CD4-positive, alpha-beta T cell treated with Interleukin-21 for 1 hour (primary cell): ENCODE measurements around the gene KCNMB2.

ENCODE experiments used
- DNase-seq: peaks from one replicate; pipeline ENCODE4 v3.0.0-alpha.2; 2020

Gene KCNMB2

DNA sequence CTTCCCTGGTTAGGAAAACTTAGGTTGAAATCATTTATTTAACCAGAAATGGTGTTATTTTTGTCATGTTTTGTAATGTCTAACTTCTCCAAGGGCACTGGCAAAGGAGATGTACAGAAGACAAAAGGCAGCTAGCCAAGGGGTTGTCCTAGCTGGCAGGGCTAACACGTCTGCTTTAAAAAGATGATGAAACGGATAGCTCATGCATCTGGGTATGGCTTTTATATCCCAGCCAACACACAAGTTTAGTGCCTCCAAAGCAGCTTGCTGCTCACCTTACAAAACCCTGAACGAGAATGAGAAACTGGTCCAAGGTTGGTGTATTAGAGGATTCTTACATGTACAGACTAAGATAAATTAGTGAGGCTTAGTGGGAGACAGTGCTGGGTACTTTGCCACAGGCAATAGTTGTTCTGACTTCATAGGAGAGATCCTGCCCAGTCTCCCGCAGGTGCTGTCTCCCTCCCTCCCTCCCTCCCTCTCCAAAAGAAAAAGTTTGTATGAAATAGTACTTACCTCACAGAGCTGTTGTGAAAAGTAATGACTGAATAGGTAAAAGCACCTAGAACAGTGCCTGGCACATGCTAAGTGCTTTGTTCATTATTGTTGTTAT is 47.8 kb downstream of the KCNMB2 start:
- DNase-seq = no peak

- no peak for DNase-seq
Observed at GRCh38 chr3:178584722-178585380, 48.6 kb downstream of the KCNMB2 start.

GRCh38 chr3:178585454-178585853 is 49.2 kb downstream of the KCNMB2 start:
- no peak for DNase-seq

DNA sequence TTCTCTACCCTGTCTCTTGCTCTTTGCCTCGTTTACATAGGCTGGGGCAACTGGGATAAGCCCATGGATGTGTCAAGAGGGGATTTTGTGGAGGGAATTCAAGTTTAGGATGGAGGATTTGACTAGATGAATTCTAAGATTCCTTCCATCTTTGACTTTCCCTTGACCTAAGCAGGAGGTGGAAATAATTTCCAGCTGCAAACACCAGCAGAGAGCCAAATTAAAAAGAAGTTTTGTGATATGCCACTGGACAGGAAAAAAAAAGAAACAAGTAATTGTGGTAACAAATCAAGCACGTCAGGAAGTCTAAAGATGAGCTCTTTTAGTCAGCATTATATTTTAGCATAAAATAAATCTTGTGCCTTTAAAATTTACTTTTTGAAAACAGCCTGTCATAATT is 49.8 kb downstream of the KCNMB2 start:
- no peak for DNase-seq

- no peak for DNase-seq
Observed at GRCh38 chr3:178588628-178589027, 52.4 kb downstream of the KCNMB2 start.

- no peak for DNase-seq
Observed at GRCh38 chr3:178593786-178594185, 57.5 kb downstream of the KCNMB2 start.

DNA sequence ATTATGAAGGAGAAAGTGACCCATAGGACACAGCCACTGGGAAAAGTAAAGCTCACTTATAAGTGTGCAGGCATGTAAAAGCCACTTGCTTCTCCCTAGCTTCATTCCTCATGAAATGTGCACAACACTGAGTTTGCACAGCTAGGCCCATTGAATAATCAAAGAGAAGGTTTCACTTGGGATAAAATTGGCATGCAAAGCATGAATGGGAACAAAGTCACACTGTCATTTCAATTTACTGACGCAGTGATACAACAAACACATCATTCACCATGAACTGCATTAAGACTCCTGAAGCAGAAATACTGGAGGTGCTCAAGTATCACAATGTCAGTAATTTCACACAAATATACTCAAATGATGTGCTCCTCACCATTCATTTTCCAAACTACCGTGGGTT is 61.1 kb downstream of the KCNMB2 start:
- DNase-seq = no peak

- DNase-seq = no peak
Observed at GRCh38 chr3:178602856-178603255, 66.6 kb downstream of the KCNMB2 start.

DNA sequence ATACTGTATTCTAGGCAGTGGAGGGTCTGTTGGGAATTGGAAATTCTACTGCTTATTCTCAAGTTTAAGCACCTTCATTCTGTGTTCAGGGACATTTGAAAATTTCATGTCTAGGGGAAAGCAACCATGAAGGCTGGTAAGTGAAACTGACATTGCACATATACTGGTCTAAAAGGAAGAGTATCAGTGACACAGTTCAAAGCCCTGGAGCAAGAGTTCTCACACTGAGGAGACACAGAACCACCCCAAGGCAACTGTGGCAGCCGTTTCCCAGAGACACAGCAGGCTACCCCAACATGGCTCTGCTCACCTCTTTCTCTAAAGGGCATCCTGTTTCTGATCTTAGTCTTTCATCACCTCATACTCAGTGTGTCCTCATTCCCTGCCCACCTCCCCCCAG is 67.5 kb downstream of the KCNMB2 start:
- DNase-seq = no peak

GRCh38 chr3:178618197-178618596 is 82.0 kb downstream of the KCNMB2 start:
- DNase-seq = no peak

DNA sequence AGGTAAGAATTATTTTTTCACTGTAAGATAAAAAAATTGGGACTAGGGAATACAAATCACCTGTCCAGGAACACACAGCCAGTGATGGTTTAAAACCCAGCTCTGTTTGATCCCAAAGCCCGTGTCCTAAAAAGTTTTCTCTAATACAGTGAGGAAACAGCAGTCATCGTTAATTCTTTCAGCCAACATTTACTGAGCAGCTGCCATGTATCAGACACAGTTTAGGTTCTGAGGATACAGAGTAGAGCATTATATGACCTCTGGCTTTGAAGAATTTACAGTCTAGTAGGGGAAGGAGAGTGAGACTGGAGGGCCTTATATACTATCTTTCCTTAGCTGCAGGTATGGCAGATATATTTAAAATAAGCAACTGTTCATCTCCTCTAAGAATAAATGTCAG is 82.7 kb downstream of the KCNMB2 start:
- DNase-seq = no peak

DNA sequence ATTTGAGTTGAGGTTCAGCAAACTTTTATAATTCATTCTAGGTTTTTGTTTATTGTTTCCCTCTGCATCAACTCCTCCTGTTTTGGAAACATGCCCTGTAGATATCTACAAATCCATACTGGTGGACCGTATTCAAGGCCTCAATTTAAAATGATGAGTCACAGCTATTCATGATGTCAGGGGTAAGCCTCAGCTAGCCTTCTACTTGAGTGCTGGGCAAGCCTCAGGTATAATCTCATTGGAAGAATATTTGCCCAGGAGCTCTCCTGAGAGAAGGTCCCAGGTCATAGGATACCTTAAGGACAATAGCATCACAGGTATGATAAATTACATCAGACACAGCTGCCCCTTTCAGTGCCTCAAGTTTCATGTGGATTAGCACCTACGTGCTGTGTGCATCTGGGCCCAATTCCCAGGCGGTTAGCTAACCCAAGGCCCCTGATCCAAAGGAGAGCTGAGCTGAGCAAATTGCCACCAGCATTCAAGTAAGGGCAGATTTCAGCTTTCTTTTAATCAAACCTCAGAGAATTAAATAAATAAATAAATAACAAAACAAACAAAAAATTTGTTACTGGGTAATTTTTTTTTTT is 87.5 kb downstream of the KCNMB2 start:
- DNase-seq = no peak

DNA sequence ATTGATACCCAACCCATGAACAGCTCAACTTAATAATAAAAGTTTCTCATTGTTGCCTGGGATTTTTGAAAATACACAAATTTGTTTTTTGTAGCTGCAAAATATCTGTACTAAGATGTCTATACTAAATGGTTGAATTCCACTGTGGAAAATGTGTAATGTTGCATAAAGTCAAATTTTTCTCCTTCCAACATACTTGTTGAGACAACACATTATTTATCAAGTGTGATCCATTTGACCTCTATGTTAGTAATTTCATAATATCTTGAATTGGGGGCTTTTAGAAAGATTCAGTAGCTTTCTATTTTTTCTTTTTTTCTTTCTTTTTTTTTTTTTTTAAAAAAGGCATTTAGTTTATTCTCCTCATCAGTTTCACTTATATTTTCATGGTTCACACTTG is 88.0 kb downstream of the KCNMB2 start:
- no peak for DNase-seq

DNA sequence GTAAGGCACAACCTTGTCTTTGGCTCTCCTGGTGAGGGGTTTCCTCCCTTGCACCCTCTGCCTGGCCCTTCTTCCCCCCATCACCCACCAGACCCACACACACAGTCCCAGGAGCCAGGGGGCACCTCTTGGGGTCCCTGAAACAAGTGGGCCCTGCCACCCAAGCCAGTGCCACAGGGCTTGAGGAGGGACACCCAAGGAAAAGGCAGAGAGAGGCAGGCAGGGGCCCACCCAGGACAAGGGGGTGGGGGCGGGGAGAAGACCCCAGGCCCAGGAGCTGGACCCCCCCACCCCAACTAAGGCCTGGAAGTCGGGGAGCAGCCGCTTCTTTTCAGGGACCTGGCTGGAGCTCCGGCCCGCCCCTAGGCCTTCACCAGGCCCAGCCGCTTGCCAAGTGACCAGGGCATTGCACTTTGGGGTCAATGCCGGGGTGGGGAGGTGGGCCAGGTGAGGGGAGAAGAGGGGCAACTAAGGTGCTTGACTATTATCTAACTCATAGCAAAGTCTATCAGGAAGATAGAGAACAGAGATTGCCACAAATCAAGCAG is 88.9 kb downstream of the KCNMB2 start:
- no peak for DNase-seq

DNA sequence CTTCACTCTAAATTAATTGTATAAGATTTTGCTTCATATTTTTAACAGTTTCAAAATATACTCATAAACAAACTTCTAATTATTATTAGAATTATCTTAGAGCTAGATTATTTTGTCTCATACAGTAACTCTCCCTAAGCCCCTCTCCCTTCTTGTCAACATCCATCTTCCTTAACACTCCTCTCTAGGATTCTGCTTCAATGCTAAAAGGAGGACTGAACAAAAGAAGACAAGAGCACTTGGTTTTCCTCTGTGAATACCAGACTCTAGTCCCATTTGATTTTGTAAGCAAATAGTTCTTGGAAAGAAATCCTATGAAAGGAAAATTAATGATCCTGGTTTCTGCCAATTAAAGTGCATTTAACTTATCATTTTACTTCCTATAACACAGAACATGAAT is 91.8 kb downstream of the KCNMB2 start:
- no peak for DNase-seq

DNA sequence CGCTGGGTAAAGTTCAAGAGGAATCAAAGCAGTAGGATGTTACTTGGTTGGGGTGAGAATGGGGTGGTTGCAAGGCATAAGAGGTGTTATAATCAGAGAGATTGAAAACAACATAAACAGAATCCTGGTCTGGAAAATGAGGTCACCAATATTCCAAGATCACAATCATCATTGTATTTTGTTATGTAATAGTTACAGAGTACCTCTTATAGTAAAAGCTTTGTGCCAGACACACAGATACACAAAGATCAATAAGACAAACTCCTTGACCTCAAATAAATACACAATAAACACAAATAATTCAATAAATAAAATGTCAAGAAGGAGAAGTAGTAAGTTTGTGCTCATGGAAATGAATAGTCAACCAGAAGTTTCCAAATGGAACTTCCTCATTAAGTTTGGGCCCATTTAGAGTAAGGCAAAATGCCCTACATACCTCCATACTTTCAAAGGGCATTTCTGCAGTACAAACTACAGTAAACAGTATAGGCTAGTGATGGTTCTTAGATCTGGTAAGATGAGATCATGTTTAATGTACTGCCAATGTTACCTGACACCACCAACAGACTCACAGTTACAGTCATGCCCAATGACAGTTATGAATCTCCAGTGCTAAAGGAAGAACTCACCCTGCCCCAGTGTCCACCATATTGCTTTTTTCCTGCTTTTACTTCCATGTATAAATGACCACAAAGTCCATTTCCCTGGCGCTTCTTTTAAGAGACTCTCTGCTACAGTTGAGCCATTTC is 93.4 kb downstream of the KCNMB2 start:
- no peak for DNase-seq

DNA sequence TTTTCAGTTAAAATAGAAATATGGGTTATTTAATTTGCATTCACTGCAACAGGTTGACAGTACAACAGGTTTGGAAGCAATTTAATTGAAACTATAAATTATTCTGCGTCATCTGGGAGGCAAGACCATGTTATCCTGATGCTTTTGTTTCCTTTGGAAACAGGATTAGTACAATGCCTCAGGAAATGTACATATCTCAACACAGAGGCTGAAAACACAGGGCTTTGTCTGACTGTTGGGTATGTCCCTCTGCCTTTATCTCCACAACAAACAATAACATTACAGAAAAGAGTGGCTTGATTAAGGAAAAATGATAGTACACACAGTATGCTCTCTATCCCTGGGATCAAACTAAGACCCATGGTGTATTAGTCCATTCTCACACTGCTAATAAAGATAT is 95.7 kb downstream of the KCNMB2 start:
- DNase-seq = no peak

GRCh38 chr3:178634975-178635374 is 98.7 kb downstream of the KCNMB2 start:
- DNase-seq = no peak

DNA sequence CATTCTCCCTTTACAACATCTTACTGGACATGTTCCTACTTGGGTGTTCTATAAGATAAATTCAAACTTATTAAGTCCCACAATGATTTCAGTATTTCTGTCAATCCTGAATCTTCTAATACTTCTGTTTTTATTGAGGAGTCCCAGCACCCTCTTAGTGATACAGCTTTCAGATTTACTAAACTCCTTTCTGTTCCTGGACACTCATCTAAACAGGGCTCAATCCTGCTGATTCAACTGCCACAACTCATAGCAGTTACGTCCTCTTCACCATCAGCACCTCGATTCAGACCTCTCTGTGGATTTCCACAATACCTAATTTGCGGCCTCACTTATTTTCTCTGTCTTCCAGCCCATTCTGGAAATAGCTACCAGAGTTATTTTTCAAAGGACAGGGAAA is 101.6 kb downstream of the KCNMB2 start:
- DNase-seq = no peak

DNA sequence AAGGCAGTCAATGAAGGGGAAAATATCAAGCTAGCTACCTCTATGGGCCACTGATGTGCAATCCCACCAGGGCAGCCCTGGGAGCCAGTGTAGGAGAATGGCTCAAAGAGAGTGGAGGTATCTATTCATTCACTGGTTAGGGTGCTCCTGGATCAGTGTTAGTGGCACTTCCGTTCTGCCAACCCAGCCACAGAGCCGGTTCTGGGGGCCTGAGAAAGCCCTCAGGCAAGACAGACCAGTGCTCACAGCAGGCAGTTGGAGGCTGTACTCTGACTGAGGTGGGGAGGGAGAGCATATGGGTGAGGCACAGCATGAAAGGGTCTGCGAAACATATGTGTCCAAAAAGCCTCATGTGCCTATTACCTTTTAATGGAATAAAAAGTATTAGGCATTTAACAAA is 109.3 kb downstream of the KCNMB2 start:
- no peak for DNase-seq

DNA sequence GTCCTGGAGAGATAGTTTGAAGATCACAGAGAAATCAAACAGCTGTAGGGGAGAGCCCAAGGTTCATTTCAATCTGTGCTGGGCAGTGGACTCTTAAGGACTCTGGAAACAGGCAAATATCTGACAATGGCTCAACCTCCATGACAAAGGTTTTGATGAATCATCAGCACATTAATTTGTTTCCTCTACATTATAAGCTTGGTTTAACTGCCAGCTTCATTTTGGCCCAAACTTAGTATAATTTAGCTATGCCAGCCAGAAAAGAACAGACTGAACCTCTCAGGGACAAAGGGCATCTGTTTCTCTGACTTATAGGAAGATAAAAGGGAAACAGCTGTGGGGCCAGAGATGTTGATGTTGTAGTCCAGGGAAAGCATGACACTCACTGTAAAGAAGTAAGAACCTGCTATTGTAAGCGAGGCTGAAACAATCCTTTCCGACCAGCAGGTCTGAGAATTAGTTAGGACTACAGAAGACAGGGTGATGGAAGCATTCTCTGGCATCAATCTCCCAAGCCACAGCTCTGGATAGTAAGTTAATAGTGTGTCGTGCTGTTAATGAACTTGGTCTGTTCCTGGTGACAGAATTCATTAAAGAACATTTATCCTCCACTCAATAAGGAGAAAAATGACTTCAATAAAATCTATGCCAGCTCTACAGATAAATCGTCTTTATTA is 110.1 kb downstream of the KCNMB2 start:
- no peak for DNase-seq

DNA sequence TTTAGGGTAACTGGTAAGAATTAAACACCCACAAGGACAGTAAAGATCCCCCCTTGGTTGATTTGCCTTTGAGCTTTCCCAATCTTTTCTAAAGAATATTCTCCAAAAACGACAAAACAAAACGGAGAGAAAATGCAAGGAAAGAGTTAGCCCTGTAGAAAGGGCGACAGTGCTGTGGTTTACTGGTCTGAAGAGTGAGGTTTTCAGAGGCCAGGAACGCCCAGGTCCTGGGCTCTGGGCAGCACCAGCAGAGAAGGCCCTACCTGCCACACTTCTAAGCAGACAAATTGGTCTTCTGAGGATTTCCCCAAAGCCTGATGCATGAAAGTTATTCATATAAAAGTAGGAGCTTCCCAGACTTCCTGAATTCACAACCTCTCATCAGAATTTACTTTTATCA is 119.3 kb downstream of the KCNMB2 start:
- DNase-seq = no peak

- no peak for DNase-seq
Observed at GRCh38 chr3:178658694-178659325, 122.6 kb downstream of the KCNMB2 start.
